WTC11 (cell line): ENCODE results near the gene RBM8A. TPM values are rescaled to one million over a fixed set of nuclear protein-coding genes. Genes with fewer than 3 reads are reported as not detected.

Experiments used
- ATAC-seq: fragments of 200-7000 bp; cut with Tn5 transposase; 2 replicates; pipeline ENCODE4 v1.10.0; 2021; ENCODE audit warnings: mild to moderate bottlenecking, moderate library complexity
- CTCF ChIA-PET: fragments of 300-600 bp; sonication (Branson Sonifier 250); formaldehyde crosslinking; loops from one replicate; lab custom pipeline; 2021; ENCODE audit warnings: antibody characterized with exemption; lab: Charles Lee
- POLR2A ChIA-PET: fragments of 350-600 bp; sonication (Branson Sonifier 250); formaldehyde crosslinking; loops from one replicate; lab custom pipeline; 2021; ENCODE audit warnings: antibody characterized with exemption; lab: Charles Lee
- DNase-seq: peaks from one replicate; pipeline ENCODE4 v3.0.0; 2021; ENCODE audit warnings: low spot score
- H3K27ac Mint-ChIP-seq: 2 replicates; pipeline ENCODE4 v1.8.0; 2021; ENCODE audit warnings: mixed read lengths
- H3K27me3 Mint-ChIP-seq: 2 replicates; pipeline ENCODE4 v1.8.0; 2021; ENCODE audit warnings: low read depth, mild to moderate bottlenecking, moderate library complexity, mixed read lengths
- H3K36me3 Mint-ChIP-seq: 2 replicates; pipeline ENCODE4 v1.8.0; 2021; ENCODE audit warnings: mixed read lengths
- H3K4me1 Mint-ChIP-seq: 2 replicates; pipeline ENCODE4 v1.8.0; 2022; ENCODE audit warnings: mixed read lengths
- H3K4me3 Mint-ChIP-seq: 2 replicates; pipeline ENCODE4 v1.8.0; 2021; ENCODE audit warnings: mild to moderate bottlenecking, moderate library complexity, mixed read lengths
- H3K9me3 Mint-ChIP-seq: 2 replicates; pipeline ENCODE4 v1.8.0; 2021; ENCODE audit warnings: mixed read lengths
- ATF1 ChIP-seq: sonication (generic); formaldehyde crosslinking; IDR thresholded peaks from 2 replicates; pipeline ENCODE4 v1.8.1; 2023; ENCODE audit warnings: mild to moderate bottlenecking, moderate library complexity, missing genetic modification reagents
- CBFB ChIP-seq: sonication (generic); formaldehyde crosslinking; IDR thresholded peaks from 2 replicates; pipeline ENCODE4 v1.8.1; 2022; ENCODE audit warnings: mild to moderate bottlenecking, low read depth, missing genetic modification reagents
- EMX1 ChIP-seq: fragments of 250-450 bp; sonication (Bioruptor Pico); IDR thresholded peaks from 2 replicates; pipeline ENCODE4 v1.8.0; 2021; ENCODE audit warnings: mild to moderate bottlenecking
- ETV6 ChIP-seq: sonication (generic); formaldehyde crosslinking; IDR thresholded peaks from 2 replicates; pipeline ENCODE4 v1.8.1; 2022; ENCODE audit warnings: mild to moderate bottlenecking, missing genetic modification reagents
- HMGA2 ChIP-seq: fragments of 250-450 bp; sonication (Bioruptor Pico); IDR thresholded peaks from 2 replicates; pipeline ENCODE4 v1.4.0; 2021; ENCODE audit warnings: mild to moderate bottlenecking, moderate library complexity
- JAZF1 ChIP-seq: fragments of 250-450 bp; sonication (Bioruptor Pico); IDR thresholded peaks from 2 replicates; pipeline ENCODE4 v1.9.0; 2021; ENCODE audit warnings: moderate library complexity, mild to moderate bottlenecking, inconsistent platforms
- NFE2L1 ChIP-seq: sonication (generic); formaldehyde crosslinking; IDR thresholded peaks from 2 replicates; pipeline ENCODE4 v1.8.1; 2023; ENCODE audit warnings: missing genetic modification reagents
- NFYB ChIP-seq: sonication (generic); formaldehyde crosslinking; conservative IDR thresholded peaks from 2 replicates; pipeline ENCODE4 v1.8.0; 2022; ENCODE audit warnings: low read depth, missing genetic modification reagents
- NR3C1 ChIP-seq: sonication (generic); formaldehyde crosslinking; conservative IDR thresholded peaks from 2 replicates; pipeline ENCODE4 v1.8.1; 2023; ENCODE audit warnings: low read depth, mild to moderate bottlenecking, missing genetic modification reagents
- SP1 ChIP-seq: sonication (generic); formaldehyde crosslinking; conservative IDR thresholded peaks from 2 replicates; pipeline ENCODE4 v1.8.1; 2022; ENCODE audit warnings: missing genetic modification reagents
- ZNF232 ChIP-seq: sonication (generic); formaldehyde crosslinking; IDR thresholded peaks from 2 replicates; pipeline ENCODE4 v1.8.0; 2022; ENCODE audit warnings: mild to moderate bottlenecking, missing genetic modification reagents
- ZNF263 ChIP-seq: sonication (generic); formaldehyde crosslinking; IDR thresholded peaks from 2 replicates; pipeline ENCODE4 v1.8.1; 2022; ENCODE audit warnings: low read depth, mild to moderate bottlenecking, moderate library complexity, missing genetic modification reagents
- total RNA-seq: library from RNA; stranded (reverse); gene quantifications from 3 replicates; pipeline ENCODE4 v1.2.3, GENCODE V29; 2021
- TF ChIP-seq, protein P1 (sequence below): sonication (generic); formaldehyde crosslinking; IDR thresholded peaks from 2 replicates; pipeline ENCODE4 v1.8.0; 2022; ENCODE audit warnings: mild to moderate bottlenecking, missing genetic modification reagents
- TF ChIP-seq, protein P2 (sequence below): sonication (generic); formaldehyde crosslinking; IDR thresholded peaks from 2 replicates; pipeline ENCODE4 v1.8.0; 2023; ENCODE audit warnings: missing genetic modification reagents
- TF ChIP-seq, protein P3 (sequence below): sonication (generic); formaldehyde crosslinking; IDR thresholded peaks from 2 replicates; pipeline ENCODE4 v1.8.1; 2022; ENCODE audit warnings: mild to moderate bottlenecking, missing genetic modification reagents, moderate library complexity, borderline replicate concordance
- TF ChIP-seq, protein P4 (sequence below): sonication (generic); formaldehyde crosslinking; IDR thresholded peaks from 2 replicates; pipeline ENCODE4 v1.8.0; 2022; ENCODE audit warnings: mild to moderate bottlenecking, missing genetic modification reagents
- TF ChIP-seq, protein P5 (sequence below): sonication (generic); formaldehyde crosslinking; IDR thresholded peaks from 2 replicates; pipeline ENCODE4 v1.8.1; 2022; ENCODE audit warnings: mild to moderate bottlenecking, moderate library complexity, missing genetic modification reagents

RBM8A gene
- total RNA-seq, 1 experiment from 2014 or later, result 199 TPM

DNA sequence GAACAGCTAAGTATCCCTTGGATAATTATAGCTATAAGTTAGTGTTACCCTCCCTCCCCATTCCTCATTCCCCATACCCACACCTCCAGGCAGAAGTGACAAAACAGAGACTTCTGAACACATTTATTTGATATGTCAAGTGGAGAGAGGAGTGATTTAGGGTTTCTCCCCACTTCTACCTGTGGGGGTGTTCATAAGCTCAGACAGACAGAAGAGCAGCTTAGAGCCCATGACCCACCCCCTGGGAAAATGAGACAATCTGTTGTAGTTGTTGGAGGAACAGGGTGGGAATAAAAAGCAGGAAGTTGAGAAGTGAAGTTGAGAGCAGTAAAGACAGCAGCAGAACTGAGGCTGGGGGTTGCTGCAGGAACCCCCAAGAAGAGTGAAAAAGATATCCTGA lies 32.0 kb upstream of the RBM8A start (continued):
- TF ChIP-seq ATF1 (CRISPR knock-in tag), result no peak
- no peak for TF ChIP-seq ETV6 (CRISPR knock-in tag)
- no peak for TF ChIP-seq NFE2L1 (CRISPR knock-in tag)
- TF ChIP-seq, all 79 proteins: peak for 0

DNA sequence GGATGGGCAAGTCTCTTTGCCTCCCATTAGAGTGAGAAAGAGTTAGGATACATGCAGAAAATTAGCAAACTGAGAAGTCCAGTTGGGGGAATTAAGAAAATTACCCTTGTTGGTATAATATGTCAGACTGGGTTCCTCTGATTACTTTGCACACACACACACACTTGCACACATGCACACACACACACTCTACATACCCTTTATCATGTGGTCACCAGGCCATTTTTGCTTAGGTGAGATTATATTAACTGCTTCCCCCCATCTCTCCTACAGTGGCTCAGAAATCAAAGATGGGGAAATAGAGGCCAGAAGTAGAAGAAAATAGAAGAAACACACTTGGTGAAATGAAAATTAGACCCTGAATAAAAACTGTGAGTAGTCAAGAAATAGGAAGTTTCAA lies 31.4 kb upstream of the RBM8A start:
- H3K36me3 Mint-ChIP-seq, result no peaks in the 10 kb centered on the region
- peaks cover 97% of the 10 kb centered on the region for H3K27me3 Mint-ChIP-seq
- ATAC-seq, result no peak
- DNase-seq, result no peak
- H3K4me3 Mint-ChIP-seq, result no peak overlapping the region
- ChIA-PET CTCF (interaction anchor here (1.1 to 2.8 kb wide), 5 partner anchors 20 to 100 kb away, joined by 4 to 17 read pairs (median 5); partner anchors contain the start of genes ITGA10 and PIAS3), POLR2A (interaction anchor here (0.6 to 1.5 kb wide), 2 partner anchors 53 to 100 kb away, joined by 3 to 16 read pairs; partner anchors contain the start of gene PIAS3)
- no peaks in the 10 kb centered on the region for H3K9me3 Mint-ChIP-seq
- no peak overlapping the region for H3K27ac Mint-ChIP-seq
- peaks cover 41% of the 10 kb centered on the region for H3K4me1 Mint-ChIP-seq
- TF ChIP-seq, protein P1, sequence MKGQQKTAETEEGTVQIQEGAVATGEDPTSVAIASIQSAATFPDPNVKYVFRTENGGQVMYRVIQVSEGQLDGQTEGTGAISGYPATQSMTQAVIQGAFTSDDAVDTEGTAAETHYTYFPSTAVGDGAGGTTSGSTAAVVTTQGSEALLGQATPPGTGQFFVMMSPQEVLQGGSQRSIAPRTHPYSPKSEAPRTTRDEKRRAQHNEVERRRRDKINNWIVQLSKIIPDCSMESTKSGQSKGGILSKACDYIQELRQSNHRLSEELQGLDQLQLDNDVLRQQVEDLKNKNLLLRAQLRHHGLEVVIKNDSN (CRISPR knock-in tag), result no peak
- TF ChIP-seq EMX1 (CRISPR knock-in tag) (no peak), JAZF1 (CRISPR knock-in tag) (no peak), HMGA2 (CRISPR knock-in tag) (no peak), ZNF232 (CRISPR knock-in tag) (no peak), NR3C1 (CRISPR knock-in tag) (no peak), CBFB (CRISPR knock-in tag) (no peak), NFE2L1 (CRISPR knock-in tag) (no peak), ZNF263 (CRISPR knock-in tag) (no peak)
- TF ChIP-seq, protein P2, sequence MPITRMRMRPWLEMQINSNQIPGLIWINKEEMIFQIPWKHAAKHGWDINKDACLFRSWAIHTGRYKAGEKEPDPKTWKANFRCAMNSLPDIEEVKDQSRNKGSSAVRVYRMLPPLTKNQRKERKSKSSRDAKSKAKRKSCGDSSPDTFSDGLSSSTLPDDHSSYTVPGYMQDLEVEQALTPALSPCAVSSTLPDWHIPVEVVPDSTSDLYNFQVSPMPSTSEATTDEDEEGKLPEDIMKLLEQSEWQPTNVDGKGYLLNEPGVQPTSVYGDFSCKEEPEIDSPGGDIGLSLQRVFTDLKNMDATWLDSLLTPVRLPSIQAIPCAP (CRISPR knock-in tag), result no peak
- TF ChIP-seq, protein P3, sequence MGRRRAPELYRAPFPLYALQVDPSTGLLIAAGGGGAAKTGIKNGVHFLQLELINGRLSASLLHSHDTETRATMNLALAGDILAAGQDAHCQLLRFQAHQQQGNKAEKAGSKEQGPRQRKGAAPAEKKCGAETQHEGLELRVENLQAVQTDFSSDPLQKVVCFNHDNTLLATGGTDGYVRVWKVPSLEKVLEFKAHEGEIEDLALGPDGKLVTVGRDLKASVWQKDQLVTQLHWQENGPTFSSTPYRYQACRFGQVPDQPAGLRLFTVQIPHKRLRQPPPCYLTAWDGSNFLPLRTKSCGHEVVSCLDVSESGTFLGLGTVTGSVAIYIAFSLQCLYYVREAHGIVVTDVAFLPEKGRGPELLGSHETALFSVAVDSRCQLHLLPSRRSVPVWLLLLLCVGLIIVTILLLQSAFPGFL (CRISPR knock-in tag), result no peak
- TF ChIP-seq, protein P4, sequence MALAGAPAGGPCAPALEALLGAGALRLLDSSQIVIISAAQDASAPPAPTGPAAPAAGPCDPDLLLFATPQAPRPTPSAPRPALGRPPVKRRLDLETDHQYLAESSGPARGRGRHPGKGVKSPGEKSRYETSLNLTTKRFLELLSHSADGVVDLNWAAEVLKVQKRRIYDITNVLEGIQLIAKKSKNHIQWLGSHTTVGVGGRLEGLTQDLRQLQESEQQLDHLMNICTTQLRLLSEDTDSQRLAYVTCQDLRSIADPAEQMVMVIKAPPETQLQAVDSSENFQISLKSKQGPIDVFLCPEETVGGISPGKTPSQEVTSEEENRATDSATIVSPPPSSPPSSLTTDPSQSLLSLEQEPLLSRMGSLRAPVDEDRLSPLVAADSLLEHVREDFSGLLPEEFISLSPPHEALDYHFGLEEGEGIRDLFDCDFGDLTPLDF (CRISPR knock-in tag), result no peak

DNA sequence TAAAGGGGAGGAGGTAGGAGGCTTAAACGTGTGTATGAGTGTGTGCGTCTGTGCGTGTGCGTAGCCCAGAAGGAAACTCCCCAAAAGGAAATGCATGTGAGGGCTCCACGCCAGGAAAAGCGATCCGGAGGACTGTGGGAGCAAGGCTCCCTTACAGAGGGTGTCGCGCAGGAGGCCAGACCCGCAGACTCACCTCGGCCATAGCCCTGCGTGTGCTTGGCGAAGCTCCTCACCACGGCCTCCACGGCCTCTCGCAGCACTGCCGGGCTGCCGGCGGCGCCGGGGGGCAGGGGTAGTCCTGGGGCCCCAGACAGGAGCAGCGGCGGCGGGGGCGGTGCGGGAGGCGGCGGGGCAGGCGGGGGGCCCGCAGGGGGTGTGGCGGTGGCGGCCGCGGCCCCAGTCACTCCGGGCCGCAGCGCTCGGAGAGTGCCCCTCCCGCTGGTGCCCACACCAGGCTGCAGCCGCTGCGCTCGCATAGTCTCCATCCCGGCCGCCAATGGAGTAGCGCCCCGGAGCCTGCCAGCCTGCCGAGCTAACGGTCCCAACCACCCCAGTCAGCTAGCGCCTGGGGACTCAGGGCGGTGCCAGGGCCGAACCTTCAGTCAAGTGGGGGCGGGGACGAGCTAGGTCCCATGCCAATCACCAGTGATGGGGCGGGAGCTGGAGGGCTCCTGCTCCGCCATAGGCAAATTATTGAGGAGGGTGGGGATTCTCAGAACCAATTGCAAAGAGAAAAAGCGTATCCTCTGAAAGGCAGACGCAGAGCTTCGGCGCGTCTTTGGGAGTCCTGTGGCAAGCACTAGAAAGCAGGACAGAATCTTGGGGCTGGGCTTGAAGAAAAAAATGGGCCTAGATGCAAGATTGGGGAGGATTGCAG lies 30.4 kb upstream of the RBM8A start, which contains the start of gene LIX1L:
LIX1L (minus strand) TSS at position 575 of the 877 bp plus-strand sequence; CDS start at position 485, 90 bp downstream.
- Mint-ChIP-seq H3K4me1 (peaks cover 31% of the 10 kb centered on the region), H3K9me3 (no peaks in the 10 kb centered on the region), H3K27ac (peak within 1 kb of the TSS; percentile 14; the same call in 1 of the 2 replicates), H3K4me3 (peak within 1 kb of the TSS; percentile 70), H3K36me3 (no peaks in the 10 kb centered on the region), H3K27me3 (peaks cover 92% of the 10 kb centered on the region)
- POLR2A ChIA-PET, result interaction anchor here (1.0 to 1.8 kb wide), 3 partner anchors 30 to 99 kb away, joined by 3 to 16 read pairs (median 11); partner anchors contain the start of genes PIAS3, RBM8A and TXNIP
- DNase-seq (peak; percentile 96), ATAC-seq (peak; percentile 86)
- CTCF ChIA-PET, result interaction anchor here (0.6 to 2.8 kb wide), 12 partner anchors 8 to 112 kb away, joined by 3 to 17 read pairs (median 8); partner anchors contain the start of genes ITGA10, NUDT17, PIAS3 and RBM8A
- TF ChIP-seq SP1 (CRISPR knock-in tag) (peak; percentile 54; the same call in 1 of the 2 replicates), NFYB (CRISPR knock-in tag) (peak; percentile 56), ETV6 (CRISPR knock-in tag) (no peak)
- TF ChIP-seq, protein P5, sequence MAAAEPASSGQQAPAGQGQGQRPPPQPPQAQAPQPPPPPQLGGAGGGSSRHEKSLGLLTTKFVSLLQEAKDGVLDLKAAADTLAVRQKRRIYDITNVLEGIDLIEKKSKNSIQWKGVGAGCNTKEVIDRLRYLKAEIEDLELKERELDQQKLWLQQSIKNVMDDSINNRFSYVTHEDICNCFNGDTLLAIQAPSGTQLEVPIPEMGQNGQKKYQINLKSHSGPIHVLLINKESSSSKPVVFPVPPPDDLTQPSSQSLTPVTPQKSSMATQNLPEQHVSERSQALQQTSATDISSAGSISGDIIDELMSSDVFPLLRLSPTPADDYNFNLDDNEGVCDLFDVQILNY (CRISPR knock-in tag), result 0 out of 2 replicates have a peak, but pooled peaks have one; percentile 31
